ENCODE data around the gene TAMALIN.
A peak's percentile ranks its signal among the peaks of the same experiment; 100 is the strongest.

Gene TAMALIN

GRCh38 chr12:51985154-51985835, 21.5 kb upstream of the TAMALIN start:
- DNase-seq = no peak

DNA sequence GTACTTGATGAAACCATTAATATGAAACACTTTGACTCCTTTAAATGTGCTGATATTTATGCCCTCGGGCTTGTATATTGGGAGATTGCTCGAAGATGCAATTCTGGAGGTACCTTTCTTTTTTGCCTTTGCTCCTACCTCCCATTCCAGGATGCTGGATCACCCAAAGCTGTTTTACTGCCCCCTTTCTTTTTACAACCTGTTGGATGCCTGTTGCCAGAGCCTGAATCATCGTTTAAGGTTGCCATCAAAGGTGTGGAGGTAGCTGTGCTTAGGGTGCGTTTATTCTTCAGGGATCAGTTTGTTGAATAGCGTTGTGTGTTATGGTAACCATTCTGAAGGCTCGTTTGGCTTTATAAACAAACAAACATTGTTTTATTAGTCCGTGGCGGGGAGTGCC, 19.9 kb upstream of the TAMALIN start:
- DNase-seq = no peak

- DNase-seq = no peak
These were observed 14.5 kb upstream of the TAMALIN start for GRCh38 chr12:51992246-51992645.

- DNase-seq = no peak
These were observed 12.3 kb upstream of the TAMALIN start for GRCh38 chr12:51994539-51994820.

DNA sequence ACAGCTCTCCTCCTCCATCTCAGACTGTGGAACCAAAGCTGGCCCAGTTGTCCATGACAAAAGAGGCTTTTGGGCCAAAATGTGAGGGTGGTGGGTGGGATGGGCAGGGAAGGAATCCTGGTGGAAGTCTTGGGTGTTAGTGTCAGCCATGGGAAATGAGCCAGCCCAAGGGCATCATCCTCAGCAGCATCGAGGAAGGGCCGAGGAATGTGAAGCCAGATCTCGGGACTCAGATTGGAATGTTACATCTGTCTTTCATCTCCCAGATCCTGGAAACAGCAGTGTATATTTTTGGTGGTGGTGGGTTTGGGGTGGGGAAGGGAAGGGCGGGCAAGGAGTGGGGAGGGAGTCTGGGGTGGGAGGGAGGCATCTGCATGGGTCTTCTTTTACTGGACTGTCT, 11.8 kb upstream of the TAMALIN start:
- DNase-seq = no peak

GRCh38 chr12:51997136-51997535, 9.6 kb upstream of the TAMALIN start:
- DNase-seq = no peak

GRCh38 chr12:52003016-52003550, 3.7 kb upstream of the TAMALIN start:
- no peak for DNase-seq

GRCh38 chr12:52003591-52003990, 3.2 kb upstream of the TAMALIN start:
- peak; percentile 93 for DNase-seq

- DNase-seq = peak; percentile 83
These were observed 2.6 kb upstream of the TAMALIN start for GRCh38 chr12:52004042-52004648.

DNA sequence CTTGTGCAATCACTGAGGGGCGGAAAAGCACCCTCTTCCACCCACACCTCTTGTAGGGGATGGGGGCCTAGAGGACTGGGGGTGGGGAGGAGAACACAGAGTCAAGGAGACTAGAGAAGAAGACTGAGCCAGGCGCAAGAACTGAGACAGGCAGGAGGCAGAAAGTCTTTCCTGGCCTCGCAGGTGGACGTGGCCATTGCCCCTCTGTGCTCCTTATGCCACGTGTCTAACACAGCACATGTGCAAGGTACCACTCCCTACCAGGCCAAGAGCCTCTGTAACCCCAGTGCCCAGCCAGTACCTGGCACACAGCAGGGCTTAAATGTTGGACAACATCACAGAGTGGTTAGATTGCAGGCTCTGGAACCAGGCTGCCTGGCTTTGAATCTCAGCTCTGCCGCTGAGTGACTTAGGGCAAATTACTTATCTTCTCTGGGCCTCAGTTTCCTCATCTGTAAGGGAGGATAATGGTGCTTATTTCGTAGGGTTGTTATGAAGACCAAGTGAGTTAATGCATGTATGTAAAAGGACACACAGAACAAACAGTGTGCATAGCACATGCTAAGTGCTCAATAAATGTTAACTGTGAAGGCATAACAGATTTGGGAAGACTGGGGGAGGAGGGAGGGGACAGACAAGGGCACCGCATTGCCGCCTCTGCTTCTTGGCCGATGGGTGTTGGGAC, 1.4 kb upstream of the TAMALIN start:
- DNase-seq = no peak

DNA sequence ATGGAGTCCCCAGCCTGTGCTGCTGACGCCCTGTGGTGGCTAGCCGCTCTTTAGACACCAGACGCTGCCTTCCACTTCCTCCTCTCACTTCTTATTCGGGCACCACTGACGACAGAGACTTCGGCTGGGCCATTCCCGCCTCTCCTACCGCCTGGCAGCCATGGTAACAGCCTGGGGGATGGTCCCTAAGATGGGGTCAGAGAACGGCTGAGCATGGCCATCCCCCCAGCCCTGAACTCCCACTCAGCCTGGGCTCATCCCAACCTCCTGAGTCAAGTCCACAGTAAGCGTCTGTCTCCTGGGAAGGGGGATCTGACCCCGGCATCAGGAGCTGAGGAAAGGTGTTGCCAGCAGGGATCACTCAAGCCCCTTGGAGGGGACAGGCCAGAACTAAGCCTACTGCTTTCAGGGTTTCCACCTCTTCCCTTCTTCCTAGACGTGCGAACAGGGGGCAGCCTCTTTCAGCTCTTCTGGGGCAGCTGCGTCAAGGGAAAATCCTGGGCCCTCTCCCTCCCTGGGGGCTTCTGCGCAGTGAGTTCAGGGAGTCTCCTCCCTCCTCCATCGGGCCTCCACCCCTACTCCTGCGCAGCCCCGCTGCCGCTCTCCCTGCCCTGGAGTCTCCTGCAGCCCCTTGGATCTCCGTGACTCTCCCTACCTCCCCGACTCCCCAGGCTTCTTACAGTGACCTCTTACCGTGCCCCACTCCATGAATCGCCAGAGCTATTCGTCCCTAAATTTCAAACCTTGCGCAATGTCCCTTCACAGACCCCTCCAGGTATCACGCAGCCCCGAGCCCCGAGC, 643 bp upstream of the TAMALIN start:
- DNase-seq = peak; percentile 59

DNA sequence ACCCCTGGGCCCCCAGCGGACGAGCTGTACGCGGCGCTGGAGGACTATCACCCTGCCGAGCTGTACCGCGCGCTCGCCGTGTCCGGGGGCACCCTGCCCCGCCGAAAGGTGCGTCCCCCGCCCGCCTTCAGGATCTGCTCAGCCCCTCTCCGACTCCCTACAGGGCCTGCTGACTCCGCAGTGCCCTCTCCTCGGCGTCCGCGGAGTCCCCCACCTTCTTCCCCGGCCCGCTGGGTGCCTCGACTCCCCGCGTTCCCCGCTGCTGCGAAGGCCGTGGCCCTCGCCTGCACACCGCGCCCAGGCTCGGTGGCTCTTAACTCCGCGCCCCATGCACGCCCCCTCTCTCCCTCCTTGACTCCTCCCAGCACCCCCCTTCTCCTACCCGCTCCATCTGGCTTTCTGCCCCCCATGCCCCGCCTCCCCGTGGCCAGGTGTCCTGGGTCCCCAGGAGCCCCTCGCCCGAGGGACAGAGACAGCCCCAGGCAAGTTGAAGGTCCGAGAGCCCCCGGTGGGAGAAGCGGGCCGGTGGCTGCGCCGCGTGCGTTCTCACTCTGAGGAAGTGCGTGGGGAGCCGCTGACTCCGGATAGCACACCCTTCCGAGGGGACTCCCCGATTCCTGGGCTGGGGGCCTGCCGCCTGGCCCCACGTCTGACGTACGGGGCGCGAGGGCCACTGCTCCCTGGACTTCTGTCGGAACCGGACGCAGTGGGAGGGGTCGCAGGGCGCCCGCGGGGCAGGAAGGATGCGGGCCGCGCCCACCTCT, 594 bp downstream of the TAMALIN start:
- peak; percentile 48 for DNase-seq

- DNase-seq = no peak
These were observed 1.3 kb downstream of the TAMALIN start for GRCh38 chr12:52007982-52008510.

DNA sequence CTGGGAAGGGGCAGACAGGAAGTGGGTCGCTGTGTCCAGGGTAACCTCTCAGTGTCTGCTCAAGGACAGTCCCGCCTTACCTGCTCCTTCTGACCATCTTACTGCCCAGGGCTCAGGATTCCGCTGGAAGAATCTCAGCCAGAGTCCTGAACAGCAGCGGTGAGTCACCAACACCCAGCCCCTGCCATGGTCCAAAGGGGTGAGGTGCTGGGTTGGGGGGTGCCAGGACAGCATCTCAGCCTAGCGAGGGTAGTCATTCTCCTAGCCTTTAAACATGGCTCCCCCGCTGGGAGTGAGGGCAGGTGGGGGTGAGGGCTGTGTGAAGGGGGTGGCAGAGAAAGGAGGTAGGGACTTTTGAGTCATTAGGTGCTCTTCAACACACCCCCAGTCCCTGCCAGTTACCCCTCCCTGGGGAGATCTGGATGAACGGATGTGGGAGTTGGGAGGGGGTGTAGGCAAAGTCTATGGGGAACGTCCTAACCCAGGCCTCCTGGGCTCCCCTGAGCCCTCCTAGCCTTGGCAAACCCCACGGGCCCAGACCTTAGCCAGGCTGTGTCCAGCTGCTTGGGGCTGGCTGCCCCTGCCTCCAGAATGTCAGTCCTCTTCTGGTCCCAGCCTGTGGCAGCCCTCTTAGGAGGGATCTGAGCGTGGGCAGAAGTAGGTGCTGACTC, 2.5 kb downstream of the TAMALIN start:
- no peak for DNase-seq

DNA sequence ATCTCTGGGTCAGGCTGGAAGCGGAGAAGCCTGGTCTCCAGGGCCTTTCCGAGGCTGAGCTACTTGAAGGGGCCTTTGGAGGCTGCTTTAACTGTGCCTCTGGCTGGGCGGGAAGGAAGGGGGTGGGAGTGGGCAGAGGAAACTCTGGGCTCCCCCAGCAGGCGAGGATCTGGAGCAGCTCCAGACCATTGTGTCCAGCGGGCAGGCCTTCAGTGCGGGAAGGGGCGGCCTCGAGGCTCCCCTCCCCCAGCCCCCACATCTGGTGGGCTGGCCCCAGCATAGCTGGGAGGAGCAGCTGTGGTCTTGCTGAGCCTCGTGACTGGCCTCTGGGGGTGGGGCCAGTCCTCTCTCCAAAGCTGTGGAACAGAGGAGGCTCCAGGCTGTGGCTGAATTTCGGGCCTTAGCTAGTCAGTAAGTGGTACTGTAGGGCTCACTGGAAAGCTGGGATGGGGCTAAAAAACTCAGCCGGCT, 3.4 kb downstream of the TAMALIN start:
- DNase-seq = no peak

- peak; percentile 79 for DNase-seq
These were observed 4.2 kb downstream of the TAMALIN start for GRCh38 chr12:52010692-52011601.

DNA sequence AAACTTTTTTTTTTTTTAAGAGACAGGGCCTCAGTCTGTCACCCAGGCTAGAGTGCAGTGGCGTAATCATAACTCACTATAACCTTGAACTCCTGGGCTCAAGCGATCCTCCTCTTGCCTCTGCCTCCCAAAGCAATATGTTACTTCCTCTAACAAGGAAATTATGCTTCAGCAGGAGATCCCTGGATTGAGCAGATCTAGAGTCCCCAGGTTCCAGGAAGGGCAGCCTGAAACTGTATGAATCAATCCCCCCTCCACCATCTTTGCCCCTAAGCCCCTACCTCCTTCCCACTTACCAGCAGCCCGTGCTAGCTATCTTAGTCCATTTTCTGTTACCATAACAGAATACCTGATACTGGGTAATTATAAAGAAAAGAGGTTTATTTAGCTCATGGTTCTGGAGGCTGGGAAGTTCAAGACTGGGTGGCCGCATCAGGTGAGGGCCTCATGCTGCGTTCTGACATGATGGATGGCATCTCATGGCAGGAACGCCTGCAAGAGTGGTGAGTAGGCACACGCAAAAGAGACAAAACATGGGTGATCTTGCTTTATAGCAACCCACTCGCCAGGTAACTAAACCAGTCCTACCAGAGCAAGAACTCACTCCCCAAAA, 5.0 kb downstream of the TAMALIN start:
- DNase-seq = no peak

DNA sequence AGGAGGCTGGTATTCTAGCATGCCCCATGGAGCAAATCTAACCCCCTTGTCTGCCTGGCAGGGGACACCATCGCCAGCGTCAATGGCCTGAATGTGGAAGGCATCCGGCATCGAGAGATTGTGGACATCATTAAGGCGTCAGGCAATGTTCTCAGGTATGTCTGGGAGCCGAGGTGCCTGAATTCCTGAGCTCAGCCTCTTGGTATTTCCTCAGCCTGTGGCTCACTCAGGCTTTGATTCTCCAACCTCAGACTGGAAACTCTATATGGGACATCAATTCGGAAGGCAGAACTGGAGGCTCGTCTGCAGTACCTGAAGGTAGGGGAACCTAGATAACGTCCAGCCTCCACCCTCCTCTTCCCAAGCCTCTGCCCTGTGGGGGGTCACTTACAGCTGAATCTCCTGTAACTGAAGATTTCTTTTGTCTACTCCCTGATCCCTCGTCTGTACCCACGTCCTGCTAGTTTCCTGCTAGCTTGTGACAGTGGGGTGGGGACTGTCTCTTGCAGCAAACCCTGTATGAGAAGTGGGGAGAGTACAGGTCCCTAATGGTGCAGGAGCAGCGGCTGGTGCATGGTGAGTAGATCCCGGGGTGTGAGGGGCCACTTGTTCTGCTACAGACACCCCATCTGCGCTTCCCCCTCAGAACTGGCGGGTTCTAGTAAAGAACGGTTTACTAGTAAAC, 7.0 kb downstream of the TAMALIN start:
- no peak for DNase-seq
